Ecto neural progenitor cell (in vitro differentiated cells): ENCODE results near the gene GPR183.
"Not testable (repeated sequence)": the region's sequence is repeated elsewhere in the genome, so short reads cannot be mapped to it uniquely, and the experiment has no call there.

ENCODE experiments used
- DNase-seq: peaks from one replicate; pipeline ENCODE4 v3.0.0-alpha.2; 2018; ENCODE audit warnings: low spot score

Gene GPR183

DNA sequence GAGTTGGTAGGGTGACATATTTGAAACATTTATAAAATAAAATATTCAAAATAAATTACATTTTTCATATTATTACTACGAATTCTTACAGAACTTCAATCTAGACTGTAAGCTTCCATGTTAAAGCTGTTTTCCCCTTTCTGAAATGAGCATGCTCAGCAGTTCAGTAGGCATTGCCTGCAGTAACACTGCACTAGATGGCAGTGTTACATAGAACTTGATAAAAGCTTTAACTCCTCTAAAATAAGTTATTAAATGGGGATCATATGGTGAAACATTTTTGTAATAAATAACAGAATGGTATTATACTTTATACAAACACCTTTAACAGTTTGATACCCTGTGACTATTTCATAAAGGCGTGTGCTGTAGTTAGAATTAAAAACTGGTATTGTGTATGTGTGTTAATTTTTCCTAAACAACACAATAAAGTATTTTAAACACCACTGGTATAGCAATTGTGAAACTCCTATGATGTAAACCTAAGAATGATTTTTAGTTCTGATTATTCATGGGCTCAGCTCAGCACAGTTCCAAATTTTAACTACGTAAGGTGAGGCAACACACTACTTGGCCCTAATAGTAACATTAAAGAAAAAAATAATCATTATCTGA, 37.5 kb downstream of the GPR183 start:
- no peak for DNase-seq

GRCh38 chr13:99268822-99269221, 38.4 kb downstream of the GPR183 start:
- DNase-seq, result no peak

DNA sequence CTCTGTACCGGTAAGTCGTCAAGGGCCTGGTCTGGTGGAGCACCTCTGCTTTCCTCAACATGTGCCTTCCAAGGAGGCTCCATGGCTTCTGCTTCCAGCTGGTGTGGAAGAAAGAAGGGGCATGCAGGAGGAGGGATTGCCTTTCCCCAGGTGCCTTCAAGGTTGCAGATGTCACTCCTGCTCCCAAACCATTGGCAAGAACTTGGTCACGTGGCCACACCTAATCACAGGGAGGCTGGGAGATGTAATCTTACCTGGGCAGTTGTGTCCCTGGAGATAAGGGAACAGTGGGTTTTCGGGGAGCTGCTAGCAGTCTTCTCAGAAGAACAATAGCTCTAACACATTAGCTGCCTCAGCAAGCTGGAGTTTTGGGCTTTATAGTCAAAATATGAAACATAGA, 39.3 kb downstream of the GPR183 start:
- no peak for DNase-seq

DNA sequence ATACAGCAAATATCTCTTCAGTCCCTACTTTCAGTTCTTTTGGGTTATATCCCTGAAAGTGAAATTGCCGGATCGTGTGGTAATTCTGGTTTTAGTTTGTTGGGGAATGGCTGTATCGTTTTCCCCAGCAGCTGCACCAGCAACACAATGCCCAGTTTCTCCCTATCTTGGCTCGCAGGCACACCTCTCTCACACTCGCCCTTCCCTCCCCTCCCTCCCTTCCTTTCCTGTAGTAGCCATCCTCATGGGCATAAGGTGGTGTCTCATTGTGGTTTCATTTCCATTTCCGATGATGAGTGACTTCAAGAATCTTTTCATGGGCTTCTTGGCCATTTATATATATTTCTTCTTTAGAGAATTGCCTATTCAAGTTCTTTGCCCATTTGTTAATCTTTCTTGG, 40.4 kb downstream of the GPR183 start:
- DNase-seq, result no peak

DNA sequence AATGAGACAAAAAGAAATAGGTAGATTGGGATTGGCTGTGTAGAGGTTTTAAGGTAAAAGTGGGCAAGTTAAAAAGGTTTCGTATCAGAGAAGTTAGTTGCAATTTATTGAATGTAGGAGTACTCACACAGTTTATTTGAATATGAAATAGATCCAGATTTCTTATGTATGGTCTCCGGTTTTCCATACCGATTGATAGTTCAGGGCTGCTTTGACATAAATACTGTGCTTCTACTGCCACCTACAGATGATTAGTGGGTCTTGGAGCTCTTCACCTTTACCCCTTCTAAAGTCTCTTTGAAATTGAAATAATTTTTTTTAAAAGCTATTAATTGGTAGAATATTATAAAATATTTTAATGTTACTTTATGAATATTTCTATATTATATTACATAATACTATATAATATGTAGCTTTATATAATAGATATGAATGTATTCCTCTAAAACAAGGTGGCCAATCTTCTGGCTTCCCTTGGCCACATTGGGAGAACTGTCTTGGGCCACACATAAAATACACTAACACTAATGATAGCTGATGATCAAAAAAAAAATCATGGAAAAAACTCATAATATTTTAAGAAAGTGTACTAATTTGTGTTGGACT, 41.3 kb downstream of the GPR183 start:
- DNase-seq, result no peak

GRCh38 chr13:99265162-99265800, 41.9 kb downstream of the GPR183 start:
- DNase-seq, result no peak

DNA sequence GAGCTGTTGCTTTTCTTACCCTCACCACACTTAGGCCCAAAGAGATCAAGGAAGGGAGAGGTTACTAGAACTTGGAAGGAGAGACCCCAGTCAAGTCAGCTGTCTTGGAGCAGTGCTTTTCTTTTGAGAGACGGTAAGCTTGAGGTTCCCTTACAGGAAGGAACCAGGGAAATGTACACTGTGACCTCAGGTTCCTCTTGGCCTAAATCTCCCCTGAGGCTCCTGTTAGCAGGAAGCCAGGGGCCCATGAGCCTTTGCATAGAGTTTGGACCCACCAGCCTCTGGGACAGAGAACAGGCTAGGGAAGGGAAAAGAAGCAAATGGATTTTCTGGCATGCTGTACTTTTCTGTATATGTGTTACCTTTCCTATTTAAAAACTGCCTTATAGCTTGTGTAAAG, 43.1 kb downstream of the GPR183 start:
- DNase-seq, result no peak

DNA sequence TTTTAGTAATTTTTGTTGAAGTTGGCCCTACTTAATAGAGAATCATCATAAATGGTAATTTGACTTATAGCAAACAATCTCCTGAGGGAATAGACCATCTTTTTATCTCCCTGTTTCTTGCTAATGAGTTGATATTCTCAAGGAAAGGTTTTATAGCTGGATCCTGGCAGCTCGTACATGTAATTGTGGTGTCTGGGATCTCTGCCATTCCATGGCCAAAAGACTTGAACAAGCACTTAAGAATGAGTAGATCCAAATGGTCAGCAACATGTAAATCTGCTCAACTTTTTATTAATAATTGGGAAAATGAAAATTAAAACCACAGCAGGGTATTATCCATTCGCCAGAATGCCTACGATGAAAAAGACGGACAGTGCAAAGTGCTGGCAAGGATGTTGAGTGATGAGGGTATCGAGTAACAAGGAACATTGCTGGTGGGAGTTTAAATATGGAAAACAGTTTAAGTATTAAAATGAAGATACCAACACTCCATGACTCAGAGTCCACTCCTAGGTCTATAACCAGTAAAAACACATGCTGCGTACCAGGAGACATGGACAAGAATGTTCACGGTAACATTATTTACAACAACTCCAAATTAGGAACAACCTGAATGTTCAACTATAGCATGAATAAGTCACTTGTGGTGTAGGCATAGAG, 43.9 kb downstream of the GPR183 start:
- DNase-seq, result no peak

DNA sequence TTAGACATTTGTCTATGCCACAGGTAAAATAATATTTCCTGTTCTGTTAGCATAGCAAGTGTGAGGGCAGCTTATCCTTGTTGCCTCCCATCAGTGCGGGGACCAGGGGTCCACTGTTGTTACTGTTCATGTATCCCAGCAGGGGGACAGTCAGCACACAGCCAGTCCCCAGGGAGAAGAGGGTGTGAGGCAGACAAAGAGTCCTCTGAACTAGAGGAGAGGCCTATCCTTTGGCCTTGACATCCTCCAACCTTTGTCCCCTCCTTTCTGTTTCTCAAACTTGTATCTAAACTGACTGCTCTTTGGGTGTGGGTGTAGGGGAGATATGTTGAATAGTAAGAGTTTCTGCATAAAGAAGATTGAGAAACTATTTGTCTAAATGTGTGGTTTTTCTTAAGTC, 46.1 kb downstream of the GPR183 start:
- DNase-seq, result no peak

DNA sequence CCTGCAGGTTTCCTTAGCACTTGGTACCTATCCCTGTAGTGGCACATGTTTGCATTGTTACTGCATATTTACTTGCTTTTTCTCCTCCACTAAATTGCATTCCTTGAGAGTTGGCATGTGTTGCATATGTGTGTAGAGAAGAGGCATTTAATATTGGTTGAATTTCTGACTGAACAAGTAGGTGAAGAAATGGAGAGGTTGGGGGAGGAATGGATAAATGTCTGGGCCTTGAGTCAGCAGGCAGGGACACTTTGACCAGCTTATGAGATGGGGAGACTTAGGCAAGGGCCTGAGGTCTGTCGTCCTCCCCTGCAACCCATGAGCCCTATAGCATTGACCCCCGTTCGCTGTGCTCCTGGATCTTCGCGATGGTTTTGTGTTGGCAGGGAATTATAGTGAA, 47.0 kb downstream of the GPR183 start:
- no peak for DNase-seq

GRCh38 chr13:99258946-99259345, 48.3 kb downstream of the GPR183 start:
- no peak for DNase-seq

DNA sequence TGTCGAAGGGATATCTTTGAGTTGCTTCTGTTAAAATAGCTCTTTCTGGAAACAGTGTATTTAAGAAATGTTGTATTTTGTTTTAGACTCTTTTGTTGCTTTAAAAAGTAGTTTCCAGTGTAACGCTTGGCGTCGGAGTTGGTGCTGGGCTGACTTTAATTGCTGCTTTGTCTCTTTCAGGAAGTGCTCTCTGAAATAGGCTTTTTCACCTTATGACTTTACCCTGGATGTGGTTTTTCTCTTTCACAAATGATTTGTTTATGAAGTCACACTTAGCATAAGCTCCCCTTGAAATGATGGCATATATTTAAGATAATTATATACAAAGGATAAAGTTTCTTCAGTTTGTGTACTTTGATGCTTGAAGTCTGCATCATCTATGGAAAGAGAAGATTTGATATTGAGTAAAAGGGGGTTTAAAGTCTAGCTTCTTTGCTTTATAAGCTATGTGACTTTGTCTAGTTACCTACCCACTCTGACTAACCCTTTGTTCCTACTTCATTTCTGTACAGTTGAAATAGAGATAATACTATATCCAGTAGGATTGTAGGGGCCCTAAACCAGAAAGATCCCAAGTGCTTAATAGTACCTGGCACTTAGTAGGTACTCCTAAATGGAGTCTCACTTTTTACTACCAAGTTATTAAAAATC, 48.9 kb downstream of the GPR183 start, which contains the start of gene GPR18:
Gene GPR18 (minus strand): TSS at position 170 of the 651 bp plus-strand sequence. CDS start 2,507 bp downstream, outside the sequence.
- no peak for DNase-seq

GRCh38 chr13:99257291-99257690, 49.9 kb downstream of the GPR183 start:
- no peak for DNase-seq

DNA sequence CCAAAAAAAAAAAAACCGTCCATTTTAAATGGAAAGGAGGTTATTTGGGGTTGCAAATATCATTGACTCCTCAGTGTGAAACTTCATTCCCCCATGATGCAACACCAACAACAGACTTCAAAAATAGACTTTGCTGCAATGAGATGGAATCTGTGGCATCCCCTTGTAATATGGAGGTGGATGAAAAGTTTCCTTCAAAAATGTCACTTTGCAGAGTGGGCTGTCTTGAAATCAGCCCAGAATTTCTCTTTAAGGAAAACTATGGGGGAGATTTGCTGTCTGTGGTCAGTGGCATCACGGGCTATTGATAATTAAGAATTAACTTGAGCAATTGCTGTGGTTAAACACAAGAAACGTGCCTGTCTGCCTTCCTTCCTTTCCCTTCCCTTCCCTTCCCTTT, 50.5 kb downstream of the GPR183 start:
- DNase-seq, result no peak

DNA sequence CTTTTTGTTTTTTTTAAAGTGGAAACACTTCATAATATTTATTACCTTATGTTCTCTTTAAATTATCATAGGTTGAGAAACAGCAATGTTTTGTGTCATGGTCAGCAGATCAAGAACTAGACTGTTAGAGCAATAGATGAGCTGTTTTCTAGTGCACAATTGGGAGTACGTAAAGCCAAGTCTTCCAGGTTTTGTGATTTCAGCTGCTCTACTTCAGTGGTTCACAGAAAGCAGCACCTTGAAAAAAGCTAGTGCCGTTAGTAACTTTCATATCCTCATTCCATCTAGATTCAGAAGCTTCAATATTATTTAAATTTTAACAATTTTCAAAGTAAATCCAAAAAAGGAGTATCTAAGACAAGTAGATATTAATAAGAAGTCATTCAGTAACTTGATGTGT, 50.9 kb downstream of the GPR183 start:
- no peak for DNase-seq

GRCh38 chr13:99255271-99255670, 51.9 kb downstream of the GPR183 start:
- DNase-seq, result no peak

GRCh38 chr13:99254830-99255229, 52.4 kb downstream of the GPR183 start:
- DNase-seq, result no peak

DNA sequence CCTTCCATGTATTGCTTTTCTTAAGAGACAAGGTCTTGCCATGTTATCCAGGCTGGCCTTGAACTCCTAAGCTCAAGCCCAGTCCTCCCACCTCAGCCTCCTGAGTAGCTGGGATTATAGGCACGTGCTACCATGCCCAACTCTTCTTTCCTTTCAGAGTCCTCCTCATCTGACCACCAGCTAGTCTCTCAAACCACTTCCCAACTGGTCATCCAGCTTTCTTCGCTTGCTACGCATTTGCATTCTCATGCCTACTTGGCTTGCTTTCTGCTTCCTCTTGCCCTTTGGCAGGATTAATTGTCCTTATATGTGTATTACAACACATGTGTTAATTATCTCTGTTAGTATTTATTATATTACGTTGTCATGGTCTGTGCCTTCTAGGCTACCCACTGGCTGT, 55.3 kb downstream of the GPR183 start:
- no peak for DNase-seq

DNA sequence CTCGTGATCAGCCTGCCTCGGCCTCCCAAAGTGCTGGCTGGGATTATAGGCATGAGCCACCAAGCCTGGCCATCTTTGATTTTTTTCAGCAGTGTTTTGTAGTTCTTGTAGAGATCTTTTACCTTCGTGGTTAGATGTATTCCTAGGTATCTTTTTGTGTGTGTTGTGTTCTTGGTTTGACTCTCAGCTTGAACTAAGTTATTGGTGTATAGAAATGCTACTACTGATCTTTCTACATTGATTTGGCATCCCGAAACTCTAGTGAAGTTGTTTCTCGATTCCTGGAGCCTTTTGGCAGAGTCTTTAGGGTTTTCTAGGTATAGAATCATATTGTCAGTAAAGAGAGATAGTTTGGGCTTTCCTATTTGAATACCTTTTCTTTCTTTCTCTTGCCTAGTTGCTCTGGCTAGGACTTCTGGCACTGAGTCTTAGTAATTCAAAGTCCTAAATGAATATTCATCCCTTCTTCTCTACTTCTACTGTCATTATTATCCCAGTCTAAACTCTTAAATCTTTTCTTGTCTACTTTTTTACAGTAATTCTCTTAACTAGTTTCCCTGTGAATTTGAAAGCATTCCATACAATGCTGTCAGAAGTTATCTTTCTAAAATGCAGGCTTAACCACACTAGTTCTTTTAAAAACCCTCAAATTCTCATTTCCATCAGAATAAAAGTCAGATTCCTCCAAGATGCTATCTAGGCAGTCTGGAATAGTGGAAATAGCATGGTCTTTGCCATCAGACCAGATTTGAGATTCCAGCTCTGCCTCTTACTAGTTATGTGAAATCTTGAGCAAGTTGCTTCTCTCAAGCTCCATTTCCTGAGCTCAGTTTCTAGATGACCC, 56.0 kb downstream of the GPR183 start:
- no peak for DNase-seq

DNA sequence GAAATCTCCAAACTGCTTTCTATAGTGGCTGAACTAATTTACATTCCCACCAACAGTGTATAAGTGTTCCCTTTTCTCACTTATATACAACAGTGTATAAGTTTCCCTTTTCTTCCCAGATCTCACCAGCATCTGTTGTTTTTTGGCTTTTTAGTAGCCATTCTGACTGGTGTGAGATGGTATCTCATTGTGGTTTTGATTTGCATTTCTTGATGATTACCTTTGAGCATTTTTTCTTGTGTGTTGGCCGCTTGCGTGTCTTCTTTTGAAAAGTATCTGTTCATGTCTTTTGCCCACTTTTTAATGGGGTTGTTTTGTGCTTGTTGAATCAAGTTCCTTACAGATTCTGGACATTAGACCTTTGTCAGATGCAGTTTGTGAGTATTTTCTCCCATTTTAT, 57.6 kb downstream of the GPR183 start:
- DNase-seq, result not testable (repeated sequence)

GRCh38 chr13:99249178-99249577, 58.0 kb downstream of the GPR183 start:
- DNase-seq, result not testable (repeated sequence)

DNA sequence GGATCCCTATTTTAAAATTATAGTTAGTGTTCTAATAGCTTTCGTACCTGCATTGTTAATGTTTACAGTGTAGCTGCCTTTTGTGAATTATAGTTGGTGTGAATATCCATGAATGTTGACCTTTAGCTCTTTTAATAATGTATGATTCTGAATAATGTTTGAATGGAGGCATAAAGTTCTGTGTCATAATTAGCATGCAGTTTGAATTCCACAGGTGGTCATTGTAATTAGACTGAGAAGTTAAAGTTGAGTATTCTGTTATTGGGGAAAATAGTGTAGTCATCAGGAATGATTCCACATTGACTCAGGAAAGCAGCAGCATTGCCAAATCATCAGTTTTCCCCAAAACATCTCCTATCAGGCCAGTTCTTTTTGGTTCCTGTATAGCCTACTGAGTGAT, 61.1 kb downstream of the GPR183 start:
- no peak for DNase-seq
